ENCODE data around the gene NOS3. TPM values are rescaled to one million over a fixed set of nuclear protein-coding genes. Genes with fewer than 3 reads are reported as not detected.

NOS3 gene
- total RNA-seq, 4 donors from 2014 or later: 1.4 to 10.8 (median 4.2) TPM

GRCh38 chr7:150992833-150993302 lies 2.1 kb downstream of the NOS3 start:
- intact Hi-C loops (cut with DNase I; ENCODE audit: low total_unique reads): no loop called here
- peak overlapping the region in 1 of 4 donors; percentile 45 for H3K4me3 ChIP-seq

DNA sequence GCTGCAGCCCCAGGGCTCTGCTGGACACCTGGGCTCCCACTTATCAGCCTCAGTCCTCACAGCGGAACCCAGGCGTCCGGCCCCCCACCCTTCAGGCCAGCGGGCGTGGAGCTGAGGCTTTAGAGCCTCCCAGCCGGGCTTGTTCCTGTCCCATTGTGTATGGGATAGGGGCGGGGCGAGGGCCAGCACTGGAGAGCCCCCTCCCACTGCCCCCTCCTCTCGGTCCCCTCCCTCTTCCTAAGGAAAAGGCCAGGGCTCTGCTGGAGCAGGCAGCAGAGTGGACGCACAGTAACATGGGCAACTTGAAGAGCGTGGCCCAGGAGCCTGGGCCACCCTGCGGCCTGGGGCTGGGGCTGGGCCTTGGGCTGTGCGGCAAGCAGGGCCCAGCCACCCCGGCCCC lies 2.7 kb downstream of the NOS3 start:
- Histone ChIP-seq H3K9me3 (no peaks in the 10 kb centered on the region), H3K36me3 (no peaks in the 10 kb centered on the region), H3K4me3 (peak overlapping the region in 3 of 4 donors; percentile 35 to 45 (median 37)), H3K27ac (peak overlapping the region; percentile 24 to 62 (median 60)), H3K4me1 (peaks cover 0 to 2% of the 10 kb centered on the region in 2 donors), H3K27me3 (peaks cover 0 to 8% (median 0%) of the 10 kb centered on the region in 3 donors)
- ATAC-seq (peak; percentile 24 to 36), DNase-seq (no peak)
- no peak for TF ChIP-seq POLR2A (IDR thresholded peaks at IDR 0.05)
- in situ Hi-C loops (cut with MboI; ENCODE audit: low sequenced_read_pairs in 4 of 4): loop anchor here in 3 of 4 donors (25.0 kb wide), 1 partner anchor 206 kb away; no protein-coding TSS in a partner anchor
- intact Hi-C loops (cut with DNase I; ENCODE audit: low total_unique reads): no loop called here

More at GRCh38 chr7:150992833-150993302, 2.1 kb downstream of the NOS3 start:
- Histone ChIP-seq H3K4me1 (peaks cover 0 to 7% of the 10 kb centered on the region in 2 donors), H3K36me3 (no peaks in the 10 kb centered on the region), H3K9me3 (no peaks in the 10 kb centered on the region), H3K27ac (peak overlapping the region; percentile 24 to 62 (median 60)), H3K27me3 (peaks cover 0 to 8% (median 0%) of the 10 kb centered on the region in 3 donors)
- no peak for DNase-seq
- TF ChIP-seq POLR2A (IDR thresholded peaks at IDR 0.05): no peak
- TF ChIP-seq, protein P1, sequence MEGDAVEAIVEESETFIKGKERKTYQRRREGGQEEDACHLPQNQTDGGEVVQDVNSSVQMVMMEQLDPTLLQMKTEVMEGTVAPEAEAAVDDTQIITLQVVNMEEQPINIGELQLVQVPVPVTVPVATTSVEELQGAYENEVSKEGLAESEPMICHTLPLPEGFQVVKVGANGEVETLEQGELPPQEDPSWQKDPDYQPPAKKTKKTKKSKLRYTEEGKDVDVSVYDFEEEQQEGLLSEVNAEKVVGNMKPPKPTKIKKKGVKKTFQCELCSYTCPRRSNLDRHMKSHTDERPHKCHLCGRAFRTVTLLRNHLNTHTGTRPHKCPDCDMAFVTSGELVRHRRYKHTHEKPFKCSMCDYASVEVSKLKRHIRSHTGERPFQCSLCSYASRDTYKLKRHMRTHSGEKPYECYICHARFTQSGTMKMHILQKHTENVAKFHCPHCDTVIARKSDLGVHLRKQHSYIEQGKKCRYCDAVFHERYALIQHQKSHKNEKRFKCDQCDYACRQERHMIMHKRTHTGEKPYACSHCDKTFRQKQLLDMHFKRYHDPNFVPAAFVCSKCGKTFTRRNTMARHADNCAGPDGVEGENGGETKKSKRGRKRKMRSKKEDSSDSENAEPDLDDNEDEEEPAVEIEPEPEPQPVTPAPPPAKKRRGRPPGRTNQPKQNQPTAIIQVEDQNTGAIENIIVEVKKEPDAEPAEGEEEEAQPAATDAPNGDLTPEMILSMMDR (IDR thresholded peaks at IDR 0.05 in 4 of 5, conservative IDR thresholded peaks at IDR 0.05 in 1 of 5): no peak
- in situ Hi-C loops (cut with MboI; ENCODE audit: low sequenced_read_pairs in 4 of 4): loop anchor here in 3 of 4 donors (25.0 kb wide), 1 partner anchor 206 kb away; no protein-coding TSS in a partner anchor
- no peak for ATAC-seq

GRCh38 chr7:150994141-150994837 lies 3.5 kb downstream of the NOS3 start:
- Histone ChIP-seq H3K4me3 (peak overlapping the region in 3 of 4 donors; percentile 35 to 45 (median 37)), H3K4me1 (no peaks in the 10 kb centered on the region), H3K36me3 (no peaks in the 10 kb centered on the region), H3K27ac (peak overlapping the region in 3 of 4 donors; percentile 55 to 62 (median 57)), H3K27me3 (peaks cover 0 to 6% (median 0%) of the 10 kb centered on the region in 3 donors), H3K9me3 (no peaks in the 10 kb centered on the region)
- TF ChIP-seq, protein P1 (IDR thresholded peaks at IDR 0.05 in 4 of 5, conservative IDR thresholded peaks at IDR 0.05 in 1 of 5): no peak
- no peak for TF ChIP-seq POLR2A (IDR thresholded peaks at IDR 0.05)
- DNase-seq: no peak
- in situ Hi-C loops (cut with MboI; ENCODE audit: low sequenced_read_pairs in 4 of 4): loop anchor here in 3 of 4 donors (25.0 kb wide), 1 partner anchor 207 kb away; no protein-coding TSS in a partner anchor
- intact Hi-C loops (cut with DNase I; ENCODE audit: low total_unique reads): no loop called here
- ATAC-seq: no peak

DNA sequence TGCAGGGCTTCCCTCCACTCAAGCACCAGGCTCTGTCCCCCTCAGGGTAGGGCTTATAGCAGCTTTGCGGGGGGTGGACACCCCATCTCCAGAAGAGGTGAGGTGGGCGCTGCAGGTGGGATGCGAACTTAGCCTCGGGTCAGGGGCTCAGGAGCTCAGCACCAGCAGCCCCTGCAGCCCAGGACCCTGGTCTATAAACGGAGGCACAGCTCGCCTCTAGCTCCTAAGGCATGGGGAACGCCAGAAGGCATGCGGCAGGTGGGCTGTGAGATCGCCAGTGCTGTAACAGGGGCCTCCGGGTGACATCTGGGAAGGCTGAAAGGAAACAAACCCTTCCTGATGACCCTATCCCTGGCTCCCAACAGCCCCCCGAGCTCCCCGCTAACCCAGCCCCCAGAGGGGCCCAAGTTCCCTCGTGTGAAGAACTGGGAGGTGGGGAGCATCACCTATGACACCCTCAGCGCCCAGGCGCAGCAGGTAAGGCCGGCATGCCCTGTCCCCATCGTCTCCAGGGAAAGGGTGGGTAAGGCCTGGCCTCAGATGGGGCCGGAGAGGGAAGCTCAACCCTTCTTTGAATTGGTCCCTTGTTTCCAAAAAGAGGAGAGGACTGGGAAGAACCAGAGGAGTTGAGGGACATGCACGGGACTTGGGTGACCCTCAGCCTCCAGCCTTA lies 4.2 kb downstream of the NOS3 start:
- TF ChIP-seq POLR2A (IDR thresholded peaks at IDR 0.05): no peak
- TF ChIP-seq, protein P1 (IDR thresholded peaks at IDR 0.05 in 4 of 5, conservative IDR thresholded peaks at IDR 0.05 in 1 of 5): no peak
- intact Hi-C loops (cut with DNase I; ENCODE audit: low total_unique reads): no loop called here
- no peak for ATAC-seq
- DNase-seq: no peak
- in situ Hi-C loops (cut with MboI; ENCODE audit: low sequenced_read_pairs in 4 of 4): loop anchor here in 3 of 4 donors (25.0 kb wide), 1 partner anchor 208 kb away; no protein-coding TSS in a partner anchor
- Histone ChIP-seq H3K9me3 (no peaks in the 10 kb centered on the region), H3K27ac (no peak overlapping the region), H3K36me3 (no peaks in the 10 kb centered on the region), H3K4me3 (peak overlapping the region in 3 of 4 donors; percentile 35 to 45 (median 37)), H3K4me1 (no peaks in the 10 kb centered on the region), H3K27me3 (peaks cover 0 to 6% (median 0%) of the 10 kb centered on the region in 3 donors)
